GM18907 (cell line): ENCODE data around the gene SOBP.
"Not testable (repeated sequence)": the region's sequence is repeated elsewhere in the genome, so short reads cannot be mapped to it uniquely, and the experiment has no call there.

ENCODE experiments used
- ATAC-seq: cut with Tn5 transposase; IDR thresholded peaks from one replicate; pipeline ENCODE4 v1.9.1; 2021; ENCODE audit warnings: mild to moderate bottlenecking, moderate library complexity; ENCODE audit not compliant: unreplicated experiment

The SOBP gene

GRCh38 chr6:107547451-107547840 lies 57.5 kb downstream of the SOBP start:
- no peak for ATAC-seq

GRCh38 chr6:107550241-107550840 lies 60.4 kb downstream of the SOBP start:
- no peak for ATAC-seq

- ATAC-seq: no peak
These were observed 61.0 kb downstream of the SOBP start for GRCh38 chr6:107550906-107551305.

- not testable (repeated sequence) for ATAC-seq
These were observed 63.2 kb downstream of the SOBP start for GRCh38 chr6:107553121-107553520.

GRCh38 chr6:107554326-107554725 lies 64.4 kb downstream of the SOBP start:
- ATAC-seq: no peak

GRCh38 chr6:107554918-107555317 lies 65.0 kb downstream of the SOBP start:
- ATAC-seq: no peak

- ATAC-seq: no peak
These were observed 65.5 kb downstream of the SOBP start for GRCh38 chr6:107555449-107555848.

GRCh38 chr6:107556082-107556481 lies 66.2 kb downstream of the SOBP start:
- ATAC-seq: no peak

- no peak for ATAC-seq
These were observed 67.8 kb downstream of the SOBP start for GRCh38 chr6:107557698-107558097.

- no peak for ATAC-seq
These were observed 70.7 kb downstream of the SOBP start for GRCh38 chr6:107560657-107561056.

GRCh38 chr6:107561306-107561705 lies 71.4 kb downstream of the SOBP start:
- no peak for ATAC-seq

GRCh38 chr6:107563694-107564588 lies 74.0 kb downstream of the SOBP start:
- ATAC-seq: no peak

- ATAC-seq: no peak
These were observed 74.7 kb downstream of the SOBP start for GRCh38 chr6:107564589-107564951.

- no peak for ATAC-seq
These were observed 75.3 kb downstream of the SOBP start for GRCh38 chr6:107565165-107565723.

GRCh38 chr6:107567643-107568042 lies 77.7 kb downstream of the SOBP start:
- ATAC-seq: no peak

- no peak for ATAC-seq
These were observed 79.6 kb downstream of the SOBP start for GRCh38 chr6:107569473-107569872.

- ATAC-seq: no peak
These were observed 81.4 kb downstream of the SOBP start for GRCh38 chr6:107571354-107571753.

- no peak for ATAC-seq
These were observed 83.0 kb downstream of the SOBP start for GRCh38 chr6:107572886-107573285.

GRCh38 chr6:107574856-107575255 lies 84.9 kb downstream of the SOBP start:
- no peak for ATAC-seq

- no peak for ATAC-seq
These were observed 86.9 kb downstream of the SOBP start for GRCh38 chr6:107576852-107577251.

- no peak for ATAC-seq
These were observed 88.9 kb downstream of the SOBP start for GRCh38 chr6:107578642-107579341.
